Mesendoderm (in vitro differentiated cells): ENCODE data around the gene RERE.
A peak's percentile ranks its signal among the peaks of the same experiment; 100 is the strongest.

ENCODE experiments used
- DNase-seq: peaks from one replicate; pipeline ENCODE4 v3.0.0; 2013
- H2AK5ac ChIP-seq: 2 replicates; pipeline ENCODE4 v1.6.1; 2013; ENCODE audit warnings: low read length, inconsistent platforms
- H2BK120ac ChIP-seq: 2 replicates; pipeline ENCODE4 v1.6.1; 2013; ENCODE audit warnings: low read depth, mild to moderate bottlenecking, low read length, moderate library complexity, mixed read lengths
- H2BK15ac ChIP-seq: replicated peaks from 2 replicates; pipeline ENCODE4 v1.6.1; 2013; ENCODE audit warnings: low read depth, mild to moderate bottlenecking, moderate library complexity
- H2BK5ac ChIP-seq: 2 replicates; pipeline ENCODE4 v1.6.1; 2013; ENCODE audit warnings: low read length, inconsistent platforms
- H3K18ac ChIP-seq: 2 replicates; pipeline ENCODE4 v1.6.1; 2013; ENCODE audit warnings: mild to moderate bottlenecking, low read length, mixed read lengths
- H3K23ac ChIP-seq: one replicate; pipeline ENCODE4 v1.6.1; 2013; ENCODE audit warnings: low read length
- H3K27ac ChIP-seq: 2 replicates; pipeline ENCODE4 v1.5.1; 2013; ENCODE audit warnings: low read depth, mild to moderate bottlenecking, inconsistent platforms, low read length, moderate library complexity
- H3K27me3 ChIP-seq: 2 replicates; pipeline ENCODE4 v1.6.1; 2013; ENCODE audit warnings: low read length, control low read depth, mild to moderate bottlenecking, inconsistent platforms; ENCODE audit not compliant: insufficient read depth, poor library complexity
- H3K36me3 ChIP-seq: 2 replicates; pipeline ENCODE4 v1.6.1; 2013; ENCODE audit warnings: low read length, inconsistent platforms; ENCODE audit not compliant: control insufficient read depth, insufficient read depth
- H3K4ac ChIP-seq: one replicate; pipeline ENCODE4 v1.6.1; 2013; ENCODE audit warnings: low read depth, mild to moderate bottlenecking, low read length, moderate library complexity
- H3K4me1 ChIP-seq: 2 replicates; pipeline ENCODE4 v1.6.1; 2013; ENCODE audit warnings: low read depth, low read length, inconsistent platforms; ENCODE audit not compliant: control insufficient read depth
- H3K4me2 ChIP-seq: 2 replicates; pipeline ENCODE4 v1.6.1; 2013; ENCODE audit warnings: low read length
- H3K4me3 ChIP-seq: 2 replicates; pipeline ENCODE4 v1.5.1; 2013; ENCODE audit warnings: mild to moderate bottlenecking, low read length
- H3K56ac ChIP-seq: one replicate; pipeline ENCODE4 v1.6.1; 2013; ENCODE audit warnings: low read length
- H3K79me1 ChIP-seq: 2 replicates; pipeline ENCODE4 v1.6.1; 2013; ENCODE audit warnings: low read length, inconsistent platforms
- H3K79me2 ChIP-seq: 2 replicates; pipeline ENCODE4 v1.6.1; 2013; ENCODE audit warnings: mild to moderate bottlenecking, low read length; ENCODE audit not compliant: control insufficient read depth, insufficient read depth
- H3K9ac ChIP-seq: 2 replicates; pipeline ENCODE4 v1.6.1; 2013; ENCODE audit warnings: low read length, inconsistent platforms
- H4K5ac ChIP-seq: one replicate; pipeline ENCODE4 v1.6.1; 2013; ENCODE audit warnings: low read length
- H4K8ac ChIP-seq: one replicate; pipeline ENCODE4 v1.6.1; 2013; ENCODE audit warnings: low read depth, mild to moderate bottlenecking, control low read depth, low read length, moderate library complexity
- WGBS: extraction: QIAGEN DNeasy Blood & Tissue Kit; methylation state at CpG from one replicate; pipeline ENCODE4 v1.1.7; 2013; ENCODE audit warnings: low lambda C conversion rate, missing lambda C conversion rate; ENCODE audit not compliant: insufficient coverage; ENCODE audit errors: extremely low coverage; 5-methylcytosine and 5-hydroxymethylcytosine counted together

RERE gene

GRCh38 chr1:8599646-8600212 lies 217.7 kb downstream of the RERE start:
- Histone ChIP-seq H3K56ac (no peak overlapping the region), H3K36me3 (no peaks in the 10 kb centered on the region), H2AK5ac (no peak overlapping the region), H4K8ac (no peak overlapping the region), H3K9ac (no peak overlapping the region), H2BK15ac (no peak overlapping the region), H3K23ac (no peak overlapping the region), H3K4me1 (peaks cover 2% of the 10 kb centered on the region), H3K4ac (no peak overlapping the region), H3K4me3 (no peak overlapping the region), H3K27me3 (no peaks in the 10 kb centered on the region), H3K79me1 (peaks cover 16% of the 10 kb centered on the region), H2BK5ac (no peak overlapping the region), H3K4me2 (no peak overlapping the region), H3K27ac (no peak overlapping the region), H3K79me2 (peaks cover 29% of the 10 kb centered on the region), H4K5ac (no peak overlapping the region), H3K18ac (peak overlapping the region; percentile 11), H2BK120ac (no peak overlapping the region)
- DNase-seq, result no peak
- no CpG with 5 or more reads among the region's 6 CpGs for WGBS

DNA sequence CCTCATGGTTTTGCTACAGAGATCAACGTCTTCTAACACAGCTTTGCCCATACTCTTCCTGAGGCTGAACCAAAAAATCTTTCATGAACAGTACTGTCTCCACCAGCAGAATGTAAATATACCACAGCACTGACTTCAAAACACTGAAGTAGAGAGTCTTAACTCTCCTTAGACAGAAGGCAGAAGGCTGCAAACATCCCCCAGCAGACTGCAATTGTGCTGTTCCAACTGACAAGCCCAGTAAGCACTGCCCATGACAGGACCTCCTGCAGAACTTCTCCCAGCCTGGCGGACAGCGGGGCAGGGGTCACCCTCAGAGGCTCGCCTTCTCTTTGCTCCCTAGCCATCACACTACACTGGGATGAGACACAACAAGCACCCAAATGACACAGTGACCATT lies 218.7 kb downstream of the RERE start:
- H2AK5ac ChIP-seq, result no peak overlapping the region
- H3K4me2 ChIP-seq, result no peak overlapping the region
- H2BK5ac ChIP-seq, result no peak overlapping the region
- no peak overlapping the region for H3K4me3 ChIP-seq
- no peaks in the 10 kb centered on the region for H3K27me3 ChIP-seq
- no peak for DNase-seq
- H4K5ac ChIP-seq, result no peak overlapping the region
- no peaks in the 10 kb centered on the region for H3K36me3 ChIP-seq
- no peak overlapping the region for H3K27ac ChIP-seq
- no peak overlapping the region for H3K4ac ChIP-seq
- H2BK15ac ChIP-seq, result no peak overlapping the region
- H3K79me2 ChIP-seq, result peaks cover 32% of the 10 kb centered on the region
- no peak overlapping the region for H2BK120ac ChIP-seq
- H3K18ac ChIP-seq, result no peak overlapping the region
- peaks cover 2% of the 10 kb centered on the region for H3K4me1 ChIP-seq
- H4K8ac ChIP-seq, result no peak overlapping the region
- H3K56ac ChIP-seq, result peak overlapping the region; percentile 52
- no peak overlapping the region for H3K9ac ChIP-seq
- no peak overlapping the region for H3K23ac ChIP-seq
- no CpG with 5 or more reads among the region's 4 CpGs for WGBS
- peaks cover 16% of the 10 kb centered on the region for H3K79me1 ChIP-seq

GRCh38 chr1:8598060-8598724 lies 219.2 kb downstream of the RERE start:
- Histone ChIP-seq H3K18ac (no peak overlapping the region), H3K79me1 (peaks cover 17% of the 10 kb centered on the region), H3K36me3 (no peaks in the 10 kb centered on the region), H3K23ac (no peak overlapping the region), H2BK120ac (no peak overlapping the region), H3K27ac (no peak overlapping the region), H3K27me3 (no peaks in the 10 kb centered on the region), H3K4ac (no peak overlapping the region), H2BK15ac (no peak overlapping the region), H3K79me2 (peaks cover 34% of the 10 kb centered on the region), H3K56ac (peak overlapping the region; percentile 52), H3K9ac (no peak overlapping the region), H2BK5ac (no peak overlapping the region), H3K4me2 (no peak overlapping the region), H2AK5ac (no peak overlapping the region), H3K4me1 (peaks cover 2% of the 10 kb centered on the region), H4K5ac (no peak overlapping the region), H3K4me3 (no peak overlapping the region), H4K8ac (no peak overlapping the region)
- peak; percentile 57 for DNase-seq
- no CpG with 5 or more reads among the region's 15 CpGs for WGBS

GRCh38 chr1:8597455-8597854 lies 220.0 kb downstream of the RERE start:
- Histone ChIP-seq H3K18ac (no peak overlapping the region), H3K4ac (no peak overlapping the region), H3K4me1 (peaks cover 2% of the 10 kb centered on the region), H4K8ac (no peak overlapping the region), H3K9ac (no peak overlapping the region), H2BK120ac (no peak overlapping the region), H3K4me2 (no peak overlapping the region), H2AK5ac (no peak overlapping the region), H4K5ac (no peak overlapping the region), H3K56ac (no peak overlapping the region), H3K27ac (no peak overlapping the region), H3K23ac (no peak overlapping the region), H3K4me3 (no peak overlapping the region), H3K79me2 (peaks cover 37% of the 10 kb centered on the region), H2BK15ac (no peak overlapping the region), H3K36me3 (no peaks in the 10 kb centered on the region), H3K79me1 (peaks cover 16% of the 10 kb centered on the region), H3K27me3 (no peaks in the 10 kb centered on the region), H2BK5ac (no peak overlapping the region)
- no peak for DNase-seq
- WGBS, result no CpG with 5 or more reads among the region's 4 CpGs

DNA sequence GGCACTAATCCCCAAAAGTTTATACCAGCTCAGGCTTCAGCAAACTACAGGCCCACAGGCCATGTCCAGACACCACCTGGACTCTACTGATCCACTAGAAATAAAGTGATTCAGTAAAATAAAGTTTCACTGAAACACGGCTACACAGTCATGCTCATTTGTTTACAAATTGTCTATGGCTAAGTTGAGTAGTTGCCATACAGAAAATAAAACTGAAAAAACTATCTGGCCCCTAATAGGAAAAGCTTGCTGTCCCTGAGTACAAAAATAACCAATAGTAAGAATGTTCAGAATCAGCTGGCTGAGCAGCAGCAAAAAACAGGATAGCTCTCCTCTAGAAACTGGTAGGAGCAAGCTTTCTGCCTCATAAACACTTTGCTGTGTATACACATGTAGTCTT lies 221.5 kb downstream of the RERE start:
- Histone ChIP-seq H3K4me2 (no peak overlapping the region), H4K5ac (no peak overlapping the region), H3K4ac (no peak overlapping the region), H3K79me1 (peaks cover 18% of the 10 kb centered on the region), H3K4me3 (no peak overlapping the region), H3K9ac (no peak overlapping the region), H3K36me3 (no peaks in the 10 kb centered on the region), H3K79me2 (peaks cover 35% of the 10 kb centered on the region), H2BK15ac (no peak overlapping the region), H2AK5ac (no peak overlapping the region), H3K27ac (no peak overlapping the region), H4K8ac (no peak overlapping the region), H2BK5ac (no peak overlapping the region), H2BK120ac (no peak overlapping the region), H3K18ac (no peak overlapping the region), H3K27me3 (no peaks in the 10 kb centered on the region), H3K56ac (no peak overlapping the region), H3K23ac (no peak overlapping the region), H3K4me1 (peaks cover 6% of the 10 kb centered on the region)
- no CpG with 5 or more reads among the region's 1 CpG for WGBS
- DNase-seq, result no peak

GRCh38 chr1:8595332-8595731 lies 222.1 kb downstream of the RERE start:
- Histone ChIP-seq H3K4me2 (no peak overlapping the region), H2BK15ac (no peak overlapping the region), H3K36me3 (no peaks in the 10 kb centered on the region), H3K56ac (no peak overlapping the region), H4K8ac (no peak overlapping the region), H3K79me1 (peaks cover 20% of the 10 kb centered on the region), H4K5ac (no peak overlapping the region), H3K4me1 (peaks cover 6% of the 10 kb centered on the region), H3K27ac (no peak overlapping the region), H3K79me2 (peaks cover 35% of the 10 kb centered on the region), H3K9ac (no peak overlapping the region), H2BK5ac (no peak overlapping the region), H3K4me3 (no peak overlapping the region), H3K4ac (no peak overlapping the region), H3K23ac (no peak overlapping the region), H3K18ac (no peak overlapping the region), H2BK120ac (no peak overlapping the region), H2AK5ac (no peak overlapping the region), H3K27me3 (no peaks in the 10 kb centered on the region)
- DNase-seq, result no peak
